ENCODE data around the gene ASS1. TPM values are rescaled to one million over a fixed set of nuclear protein-coding genes. Genes with fewer than 3 reads are reported as not detected.

ASS1 gene
- total and polyA plus RNA-seq, 3 donors from 2014 or later = 68.5 to 153 (median 90.2) TPM

- intact Hi-C loops (cut with DNase I; ENCODE audit: low total_unique reads) = no loop called here
- Histone ChIP-seq H3K4me3 (no peak overlapping the region), H3K27ac (no peak overlapping the region), H3K36me3 (ENCODE audit: low read depth, missing control alignments) (no peaks in the 10 kb centered on the region), H3K4me1 (no peaks in the 10 kb centered on the region), H3K9me3 (no peaks in the 10 kb centered on the region), H3K27me3 (no peaks in the 10 kb centered on the region)
- no peak for DNase-seq
- TF ChIP-seq CTCF (IDR thresholded peaks at IDR 0.05) = no peak
- no peak for TF ChIP-seq POLR2A (IDR thresholded peaks at IDR 0.05)
- 66 to 82% methylated on average over 10 of the region's 10 CpGs for WGBS, 2 donors
Observed at GRCh38 chr9:130426883-130427282, 17.9 kb upstream of the ASS1 start.

- DNase-seq = no peak
- intact Hi-C loops (cut with DNase I; ENCODE audit: low total_unique reads) = no loop called here
- no peak overlapping the region for H3K4me3 ChIP-seq
- no peaks in the 10 kb centered on the region for H3K27me3 ChIP-seq
- H3K27ac ChIP-seq = no peak overlapping the region
- no peaks in the 10 kb centered on the region for H3K9me3 ChIP-seq
- 83 to 91% methylated on average over 1 to 12 of the region's 12 CpGs for WGBS, 2 donors
- H3K36me3 ChIP-seq (ENCODE audit: low read depth, missing control alignments) = no peaks in the 10 kb centered on the region
- no peaks in the 10 kb centered on the region for H3K4me1 ChIP-seq
- no peak for TF ChIP-seq POLR2A (IDR thresholded peaks at IDR 0.05)
- no peak for TF ChIP-seq CTCF (IDR thresholded peaks at IDR 0.05)
Observed at GRCh38 chr9:130427326-130427725, 17.4 kb upstream of the ASS1 start.

GRCh38 chr9:130428086-130428665 lies 16.6 kb upstream of the ASS1 start:
- Histone ChIP-seq H3K4me3 (no peak overlapping the region), H3K27ac (no peak overlapping the region), H3K9me3 (no peaks in the 10 kb centered on the region), H3K36me3 (ENCODE audit: low read depth, missing control alignments) (no peaks in the 10 kb centered on the region), H3K4me1 (no peaks in the 10 kb centered on the region), H3K27me3 (no peaks in the 10 kb centered on the region)
- intact Hi-C loops (cut with DNase I; ENCODE audit: low total_unique reads) = no loop called here
- no peak for TF ChIP-seq CTCF (IDR thresholded peaks at IDR 0.05)
- TF ChIP-seq POLR2A (IDR thresholded peaks at IDR 0.05) = no peak
- 82 to 91% methylated on average over 14 to 20 of the region's 20 CpGs for WGBS, 2 donors
- DNase-seq = no peak

GRCh38 chr9:130429381-130429780 lies 15.4 kb upstream of the ASS1 start:
- no peak for DNase-seq
- Histone ChIP-seq H3K4me3 (no peak overlapping the region), H3K4me1 (peaks cover 4% of the 10 kb centered on the region), H3K9me3 (no peaks in the 10 kb centered on the region), H3K36me3 (ENCODE audit: low read depth, missing control alignments) (no peaks in the 10 kb centered on the region), H3K27ac (no peak overlapping the region), H3K27me3 (no peaks in the 10 kb centered on the region)
- intact Hi-C loops (cut with DNase I; ENCODE audit: low total_unique reads) = no loop called here
- TF ChIP-seq POLR2A (IDR thresholded peaks at IDR 0.05) (no peak), CTCF (IDR thresholded peaks at IDR 0.05) (no peak)
- WGBS, 2 donors = 87 to 96% methylated on average over 7 to 13 of the region's 13 CpGs

GRCh38 chr9:130429831-130430230 lies 14.9 kb upstream of the ASS1 start:
- TF ChIP-seq CTCF (IDR thresholded peaks at IDR 0.05) = no peak
- intact Hi-C loops (cut with DNase I; ENCODE audit: low total_unique reads) = no loop called here
- Histone ChIP-seq H3K9me3 (no peaks in the 10 kb centered on the region), H3K27ac (no peak overlapping the region), H3K27me3 (no peaks in the 10 kb centered on the region), H3K4me3 (no peak overlapping the region), H3K36me3 (ENCODE audit: low read depth, missing control alignments) (no peaks in the 10 kb centered on the region), H3K4me1 (peaks cover 4% of the 10 kb centered on the region)
- 82 to 90% methylated on average over 6 of the region's 6 CpGs for WGBS, 2 donors
- DNase-seq = no peak

Data from testis (tissue), 3 donors.